Middle frontal gyrus (tissue), 1 donor: ENCODE measurements around the gene MESD.
A peak's percentile ranks its signal among the peaks of the same experiment; 100 is the strongest.

Source experiments
- DNase-seq: peaks from one replicate; pipeline ENCODE4 v3.0.0-alpha.2; 2015; ENCODE audit warnings: low spot score; ENCODE audit errors: extremely low spot score

MESD gene

GRCh38 chr15:81015621-81016488 lies 26.2 kb upstream of the MESD start:
- DNase-seq, result no peak

- DNase-seq, result no peak
Observed at GRCh38 chr15:81014446-81015093, 25.0 kb upstream of the MESD start.

- DNase-seq, result no peak
Observed at GRCh38 chr15:81013396-81013929, 23.8 kb upstream of the MESD start.

DNA sequence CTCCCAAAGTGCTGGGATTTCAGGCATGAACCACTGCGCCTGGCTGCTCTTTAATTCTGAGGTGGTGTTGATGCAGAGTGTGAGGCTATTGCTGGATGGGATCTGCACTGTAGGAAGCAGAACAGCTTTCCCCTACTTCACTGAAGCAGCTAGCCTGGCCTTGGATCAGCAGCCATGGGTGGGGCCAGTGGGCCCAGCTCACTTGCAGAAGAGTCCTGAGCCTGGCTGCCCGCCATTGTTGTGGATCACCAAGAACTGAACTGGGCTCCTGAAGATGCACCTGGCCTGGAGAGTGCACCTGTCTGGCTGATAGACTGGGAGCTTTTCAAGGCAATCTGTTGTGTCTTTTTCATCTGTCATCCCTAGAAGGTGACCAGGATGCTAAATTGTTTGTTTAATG lies 23.0 kb upstream of the MESD start:
- no peak for DNase-seq

DNA sequence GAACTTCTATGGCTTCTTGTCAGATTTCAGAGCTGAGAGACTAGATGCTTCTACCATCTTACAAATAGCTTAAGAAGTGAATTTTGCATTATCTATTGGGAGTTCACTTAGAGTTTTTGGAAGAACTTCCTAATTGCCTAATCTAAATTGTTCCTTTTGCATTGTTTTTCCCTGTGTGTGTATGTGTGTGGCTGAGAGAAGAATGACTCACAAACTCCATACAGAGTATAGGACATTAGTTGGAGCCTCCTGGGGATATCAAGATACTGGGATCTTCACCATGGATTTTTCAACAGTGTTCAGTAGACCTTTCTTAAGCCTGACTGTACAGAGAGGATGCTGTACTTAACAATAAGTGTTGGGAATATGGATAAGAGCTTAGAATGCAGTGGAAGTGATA lies 22.0 kb upstream of the MESD start:
- DNase-seq, result no peak

GRCh38 chr15:81010086-81010485 lies 20.5 kb upstream of the MESD start:
- DNase-seq, result no peak

DNA sequence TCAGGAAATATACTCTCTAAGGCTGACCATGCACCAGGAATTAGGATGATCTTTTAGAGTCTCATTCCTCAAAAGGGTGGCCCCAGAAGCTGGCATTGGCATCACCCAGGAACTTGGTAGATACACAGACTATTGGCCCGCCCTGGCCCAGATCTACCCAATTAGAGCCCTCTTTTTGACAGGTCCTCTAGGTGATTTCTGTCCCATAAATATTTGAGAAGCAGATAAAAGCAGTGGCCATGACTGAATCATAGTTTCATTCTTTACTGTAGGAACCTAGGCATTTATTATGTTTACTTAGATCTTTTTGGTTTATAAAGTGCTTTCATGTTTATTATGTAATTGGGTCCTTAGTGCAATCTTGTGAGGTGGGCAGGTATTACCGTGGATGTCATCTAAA lies 18.7 kb upstream of the MESD start:
- DNase-seq, result no peak

DNA sequence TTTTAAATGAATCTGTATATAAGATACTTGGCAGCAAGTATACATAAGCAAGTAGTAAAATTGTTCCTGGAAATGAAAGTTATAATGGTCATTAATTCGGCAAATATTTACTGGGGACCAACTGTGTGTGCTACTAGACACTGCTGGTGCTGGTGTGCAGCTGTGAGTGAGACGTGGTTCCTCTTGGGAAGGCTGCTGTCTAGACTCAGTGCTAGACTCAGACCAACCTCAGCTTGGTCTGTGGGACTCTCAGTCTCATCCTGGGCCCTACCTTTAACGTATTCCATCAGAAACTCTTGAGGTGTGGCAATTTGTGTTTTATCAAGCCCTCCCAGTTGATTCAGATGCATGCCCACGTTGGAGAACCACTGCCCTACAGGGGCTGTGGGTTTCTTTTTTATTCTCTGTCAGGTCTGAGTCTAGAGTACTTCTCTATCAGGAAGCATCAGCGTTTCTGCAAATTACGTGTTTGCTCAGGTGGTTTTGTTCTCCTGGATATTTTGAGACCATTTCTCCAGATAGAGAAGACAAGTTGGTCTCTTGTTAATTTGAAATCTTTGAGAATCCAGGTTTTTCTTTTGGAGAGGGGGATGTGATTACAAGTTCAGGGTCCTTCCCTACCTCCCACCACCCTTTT lies 17.9 kb upstream of the MESD start:
- no peak for DNase-seq

DNA sequence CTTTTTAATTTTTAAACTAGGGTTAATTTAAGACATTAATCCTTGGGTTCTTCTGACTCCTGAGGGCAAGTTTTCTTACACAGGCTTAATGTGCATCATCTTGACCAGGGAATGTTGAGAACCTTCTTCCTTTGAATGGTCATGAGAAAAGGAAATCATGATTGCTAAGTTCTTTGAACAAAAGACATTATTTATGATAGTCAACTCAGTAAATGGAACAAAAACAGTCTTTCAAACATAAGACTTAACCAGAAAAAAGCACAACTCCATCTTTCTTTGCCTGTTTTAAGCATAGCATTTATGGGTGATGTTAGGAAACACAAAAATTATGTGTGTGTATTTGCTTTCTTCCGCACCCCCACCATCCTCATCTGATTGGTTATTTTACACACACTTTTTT lies 16.5 kb upstream of the MESD start:
- no peak for DNase-seq

- DNase-seq, result no peak
Observed at GRCh38 chr15:81003097-81003350, 13.4 kb upstream of the MESD start.

GRCh38 chr15:81002331-81003096 lies 12.9 kb upstream of the MESD start:
- DNase-seq, result no peak

DNA sequence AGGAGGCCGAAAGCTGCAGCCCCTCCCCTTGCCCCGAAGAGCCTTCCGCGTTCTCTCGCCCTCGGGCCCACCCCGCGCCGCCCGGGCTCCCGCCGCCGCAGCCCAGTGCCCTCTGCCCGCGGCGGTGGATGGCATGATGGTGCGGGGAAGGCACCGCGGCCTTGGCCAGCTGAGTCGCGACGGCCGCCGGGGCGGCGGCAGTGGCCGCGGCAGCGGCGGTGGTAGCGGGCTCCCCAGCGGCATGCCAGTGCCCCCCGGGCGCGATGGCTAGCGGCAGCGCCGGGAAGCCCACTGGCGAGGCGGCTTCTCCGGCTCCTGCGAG lies 12.4 kb upstream of the MESD start:
- DNase-seq, result no peak

DNA sequence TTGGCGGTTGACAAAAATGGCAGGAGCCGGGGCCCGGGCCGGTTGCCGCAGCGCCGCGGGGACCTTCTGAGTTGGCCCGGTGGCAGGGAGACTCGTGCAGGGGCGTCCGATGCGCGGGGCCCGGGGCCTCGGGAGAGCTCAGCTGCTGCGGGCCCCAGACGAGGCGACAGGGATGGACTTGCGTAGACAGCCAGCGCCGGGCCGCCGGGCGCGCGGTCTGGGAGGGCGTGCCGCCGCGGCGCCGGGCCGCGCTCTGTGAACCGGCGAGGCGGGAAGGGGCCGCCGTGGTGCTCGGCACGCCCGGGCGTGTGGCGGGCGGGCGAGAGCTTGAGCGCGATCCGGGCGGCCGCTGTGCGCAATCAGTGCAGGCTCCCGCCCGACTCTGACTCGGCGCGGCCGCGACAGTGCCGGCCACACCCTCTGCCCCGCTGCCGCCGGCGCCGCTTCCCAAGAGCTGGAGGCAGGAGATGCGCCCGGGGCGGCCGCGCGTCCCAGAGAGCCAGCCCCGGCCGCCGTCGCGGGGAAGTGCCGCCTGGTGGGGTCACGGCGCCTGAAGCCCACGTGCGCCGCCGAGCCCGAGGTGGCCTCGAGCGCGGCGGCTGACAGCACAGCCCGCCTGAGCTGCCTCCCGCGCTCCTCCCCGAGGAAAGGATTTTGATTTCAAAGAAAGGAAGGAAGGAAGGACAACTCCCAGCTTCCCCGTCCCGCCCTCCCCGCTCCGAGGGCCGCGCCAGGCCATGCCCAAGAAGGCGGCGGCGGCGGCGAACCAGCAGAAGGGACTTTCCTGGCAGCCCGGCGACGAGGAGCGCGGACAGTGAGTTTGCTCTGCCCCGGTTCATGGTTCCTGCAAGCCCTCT lies 11.8 kb upstream of the MESD start:
- DNase-seq, result no peak

DNA sequence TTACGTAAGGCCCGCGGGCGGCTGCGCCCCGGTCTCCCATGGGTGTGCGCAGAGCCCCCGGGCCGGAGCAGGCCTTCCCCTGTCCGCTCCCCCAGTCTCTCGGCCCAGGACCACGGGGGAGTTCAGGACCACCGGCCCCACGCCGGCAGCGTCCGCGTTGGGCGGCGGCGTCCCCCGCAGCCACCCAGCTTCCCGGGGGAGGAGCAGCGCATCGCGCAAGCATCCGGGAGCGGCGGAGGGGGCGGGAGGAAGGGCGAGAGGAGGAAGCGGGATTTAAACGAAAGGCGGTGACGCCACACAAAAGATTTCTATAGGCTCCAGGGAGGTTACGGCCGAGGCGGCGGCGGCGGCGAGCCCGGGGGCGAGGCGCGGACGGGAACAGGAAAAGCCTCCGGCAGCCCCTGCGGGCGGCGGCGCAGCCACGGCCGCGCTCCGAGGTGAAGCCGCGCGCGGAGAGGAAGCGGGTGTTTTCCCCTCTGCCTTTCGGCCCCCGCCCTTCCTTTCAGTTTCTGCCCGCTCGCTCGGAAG lies 11.1 kb upstream of the MESD start, which contains the start of gene TLNRD1:
TSS of gene TLNRD1 (plus strand) at position 300 of the 528 bp plus-strand sequence. CDS start 1,349 bp downstream, outside the sequence.
- DNase-seq, result peak; percentile 76

DNA sequence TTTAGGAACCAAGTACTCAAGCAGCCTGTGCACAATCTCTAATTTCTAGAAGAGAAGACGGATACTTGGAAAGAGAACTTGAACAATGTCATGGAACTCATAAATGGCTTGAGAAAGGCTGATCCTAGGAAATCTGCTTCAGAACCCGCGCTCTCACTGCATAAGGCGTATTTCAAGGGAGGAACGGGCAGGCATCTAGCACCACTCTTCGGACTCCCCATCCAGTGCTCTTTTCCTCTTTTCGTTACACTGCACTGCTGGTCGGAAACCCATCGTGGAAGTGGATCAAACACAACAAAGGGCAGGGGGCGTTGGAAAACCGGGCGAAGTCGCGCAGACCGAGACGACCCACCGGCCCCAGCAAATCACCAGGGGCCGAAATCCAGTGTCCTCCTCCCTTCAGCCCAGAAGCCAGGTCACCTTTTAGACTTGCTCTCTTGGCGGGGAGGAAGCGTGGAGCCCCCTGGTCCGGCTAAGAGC lies 10.6 kb upstream of the MESD start:
- no peak for DNase-seq

DNA sequence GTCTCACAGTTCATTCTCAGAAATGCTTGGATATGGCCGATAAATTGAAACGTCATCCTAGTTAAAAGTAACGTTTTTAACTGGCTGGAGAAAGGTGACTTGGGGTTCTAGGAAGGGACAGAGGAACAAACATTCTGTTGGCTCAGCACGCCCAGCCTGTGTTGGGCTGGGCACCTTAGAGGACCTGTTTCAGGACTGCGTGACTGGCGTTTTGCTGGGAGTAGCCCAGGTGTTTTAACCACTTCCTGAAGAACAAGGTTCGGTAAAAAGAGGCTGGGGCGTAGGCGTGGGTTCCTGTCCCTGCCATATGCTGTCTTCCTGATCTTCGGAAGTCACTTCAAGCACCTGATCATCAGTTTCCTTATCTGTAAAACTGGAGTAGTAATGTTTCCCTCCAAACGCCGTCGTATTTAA lies 10.0 kb upstream of the MESD start:
- no peak for DNase-seq

- no peak for DNase-seq
Observed at GRCh38 chr15:80998251-80998650, 8.6 kb upstream of the MESD start.

DNA sequence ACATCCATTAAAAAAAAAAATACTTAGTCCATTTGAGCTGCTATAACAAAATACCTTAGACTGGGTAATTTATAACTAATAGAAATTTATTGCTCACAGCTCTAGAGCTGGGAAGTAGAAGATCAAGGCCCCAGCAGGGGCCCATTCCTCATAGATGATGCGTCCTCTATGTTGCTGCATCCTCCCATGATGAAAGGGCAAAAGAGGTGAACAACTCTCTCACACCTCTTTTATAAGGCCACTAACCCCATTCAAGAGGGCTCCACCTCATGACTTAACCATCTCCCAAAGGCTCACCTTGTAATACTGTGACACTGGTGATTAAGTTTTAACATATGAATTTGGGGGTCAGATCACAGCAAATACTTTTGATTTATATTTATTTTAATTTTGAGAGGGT lies 8.1 kb upstream of the MESD start:
- no peak for DNase-seq

- no peak for DNase-seq
Observed at GRCh38 chr15:80996247-80996646, 6.6 kb upstream of the MESD start.

DNA sequence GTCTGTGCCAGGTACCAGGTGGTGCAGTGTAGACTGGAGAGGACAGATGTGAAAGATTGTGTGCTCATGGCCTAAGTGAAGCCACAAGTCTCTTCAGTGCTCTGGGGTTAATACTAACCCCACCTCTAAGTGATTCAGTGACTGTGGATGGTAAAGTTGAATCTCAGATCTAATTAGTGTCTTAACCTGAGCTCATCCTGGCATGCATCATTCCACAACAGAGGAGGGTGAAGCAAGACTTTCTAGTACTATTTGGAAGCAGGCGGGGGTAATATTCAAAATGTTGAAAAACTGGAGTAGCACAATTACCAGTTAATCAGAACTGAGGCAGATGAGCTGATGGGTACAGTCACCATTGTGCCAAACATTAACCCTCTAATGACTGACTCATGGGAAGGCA lies 2.8 kb upstream of the MESD start:
- DNase-seq, result no peak
